Adipocyte (in vitro differentiated cells): ENCODE measurements around the gene TMEM109.

Experiments used
- DNase-seq: peaks from one replicate; pipeline ENCODE4 v3.0.0-alpha.2; 2015; ENCODE audit warnings: low read depth
- H3K27me3 ChIP-seq: replicated peaks from 2 replicates; pipeline ENCODE4 v1.7.0; 2013; ENCODE audit warnings: mild to moderate bottlenecking, low read length, moderate library complexity; ENCODE audit not compliant: control insufficient read depth, insufficient read depth
- H3K36me3 ChIP-seq: 2 replicates; pipeline ENCODE4 v1.7.0; 2013; ENCODE audit warnings: low read length, mild to moderate bottlenecking, moderate library complexity; ENCODE audit not compliant: control insufficient read depth, insufficient read depth, severe bottlenecking
- H3K4me1 ChIP-seq: 2 replicates; pipeline ENCODE4 v1.7.0; 2013; ENCODE audit warnings: mild to moderate bottlenecking, low read length, moderate library complexity; ENCODE audit not compliant: control insufficient read depth, insufficient read depth
- H3K4me3 ChIP-seq: 2 replicates; pipeline ENCODE4 v1.7.0; 2013; ENCODE audit warnings: mild to moderate bottlenecking, low read length, moderate library complexity
- H3K9ac ChIP-seq: 2 replicates; pipeline ENCODE4 v1.7.0; 2013; ENCODE audit warnings: mild to moderate bottlenecking, low read length, moderate library complexity
- H3K9me3 ChIP-seq: 2 replicates; pipeline ENCODE4 v1.7.0; 2013; ENCODE audit warnings: mild to moderate bottlenecking, low read length, moderate library complexity; ENCODE audit not compliant: control insufficient read depth

The TMEM109 gene

DNA sequence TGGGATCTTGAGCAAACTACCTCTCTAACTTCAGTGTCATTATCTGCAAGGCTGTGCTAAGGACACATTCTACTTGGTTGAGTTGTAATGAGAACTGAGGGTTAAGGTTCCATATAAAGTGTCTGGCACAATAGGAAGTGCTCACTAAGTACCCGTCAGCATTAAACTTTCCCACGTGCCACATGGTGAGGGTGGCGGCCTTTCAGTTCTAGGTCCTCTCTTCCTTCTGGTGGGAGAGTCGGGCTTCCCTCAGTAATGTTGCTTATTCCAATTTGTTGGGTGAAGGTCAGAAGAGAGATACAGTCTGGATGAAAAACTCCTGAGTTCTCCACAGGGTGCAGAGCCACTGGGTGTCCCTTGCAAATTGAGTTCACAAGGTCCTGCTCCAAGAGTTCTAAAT lies 52.9 kb downstream of the TMEM109 start:
- Histone ChIP-seq H3K9ac (no peak overlapping the region), H3K4me3 (no peak overlapping the region), H3K36me3 (no peaks in the 10 kb centered on the region), H3K27me3 (peaks cover 15% of the 10 kb centered on the region), H3K9me3 (peaks cover 12% of the 10 kb centered on the region), H3K4me1 (no peaks in the 10 kb centered on the region)
- no peak for DNase-seq

DNA sequence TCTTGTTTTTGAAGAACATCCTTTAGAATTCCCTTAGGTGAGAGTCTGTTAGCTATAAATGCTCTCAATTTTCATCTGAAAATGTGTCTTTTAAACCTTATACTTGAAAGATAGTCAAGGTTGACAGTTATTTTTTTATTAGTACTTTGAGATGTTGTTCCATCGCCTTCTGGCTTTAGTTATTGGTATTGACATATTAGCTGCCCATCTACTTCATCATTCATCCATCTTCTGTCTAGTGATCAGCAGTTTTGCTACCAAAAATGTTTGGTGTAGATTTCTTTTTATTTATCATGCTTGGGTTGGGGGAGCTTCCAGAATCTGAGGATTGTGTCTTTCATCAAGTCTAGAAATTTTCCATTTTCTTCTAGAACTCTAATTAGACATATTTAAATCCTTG lies 54.3 kb downstream of the TMEM109 start:
- H3K36me3 ChIP-seq: no peaks in the 10 kb centered on the region
- H3K4me3 ChIP-seq: no peak overlapping the region
- peaks cover 25% of the 10 kb centered on the region for H3K27me3 ChIP-seq
- no peak overlapping the region for H3K9ac ChIP-seq
- H3K4me1 ChIP-seq: no peaks in the 10 kb centered on the region
- peaks cover 12% of the 10 kb centered on the region for H3K9me3 ChIP-seq
- DNase-seq: no peak

DNA sequence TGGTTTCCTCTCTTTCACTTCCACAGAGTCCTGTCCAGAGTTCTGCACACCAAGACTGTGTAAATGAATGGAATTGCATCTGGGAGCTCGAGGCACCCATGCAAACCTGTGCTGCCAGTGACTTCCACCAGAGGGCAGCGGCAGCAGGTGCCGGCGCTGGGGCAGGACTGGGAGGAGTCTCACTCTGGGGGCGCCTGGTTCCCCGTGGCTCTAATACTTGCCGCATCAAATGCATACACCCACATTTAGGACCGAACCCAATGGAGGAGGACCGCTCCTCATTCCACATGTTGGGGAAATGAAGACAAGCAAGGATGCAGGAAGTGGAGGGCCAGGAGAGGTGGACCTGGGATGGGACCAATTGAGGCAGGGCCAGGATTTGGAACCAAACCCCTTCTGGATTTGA lies 56.4 kb downstream of the TMEM109 start:
- Histone ChIP-seq H3K9me3 (peaks cover 12% of the 10 kb centered on the region), H3K4me1 (no peaks in the 10 kb centered on the region), H3K27me3 (peaks cover 33% of the 10 kb centered on the region), H3K36me3 (no peaks in the 10 kb centered on the region), H3K9ac (no peak overlapping the region), H3K4me3 (no peak overlapping the region)
- DNase-seq: peak; percentile 56

DNA sequence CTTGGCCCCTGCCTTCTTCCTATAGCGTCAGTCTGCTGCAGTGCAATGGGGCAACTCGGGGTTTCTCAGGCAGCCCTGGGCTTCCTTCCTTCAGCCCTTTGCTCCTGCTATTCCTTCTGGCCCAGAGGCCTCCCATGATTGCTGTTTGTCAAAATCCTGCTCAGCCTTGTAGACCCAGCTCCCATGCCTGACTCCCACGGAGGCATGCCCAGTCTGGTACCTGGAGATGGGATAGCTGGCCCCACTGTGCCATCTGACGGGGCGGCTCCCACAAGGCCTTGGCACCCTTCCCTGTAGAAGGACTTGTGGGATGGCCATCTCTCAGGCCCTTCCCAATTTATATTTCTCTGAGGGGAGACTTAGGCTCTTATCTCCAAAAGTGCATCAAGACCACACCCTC lies 56.9 kb downstream of the TMEM109 start:
- peaks cover 12% of the 10 kb centered on the region for H3K9me3 ChIP-seq

DNA sequence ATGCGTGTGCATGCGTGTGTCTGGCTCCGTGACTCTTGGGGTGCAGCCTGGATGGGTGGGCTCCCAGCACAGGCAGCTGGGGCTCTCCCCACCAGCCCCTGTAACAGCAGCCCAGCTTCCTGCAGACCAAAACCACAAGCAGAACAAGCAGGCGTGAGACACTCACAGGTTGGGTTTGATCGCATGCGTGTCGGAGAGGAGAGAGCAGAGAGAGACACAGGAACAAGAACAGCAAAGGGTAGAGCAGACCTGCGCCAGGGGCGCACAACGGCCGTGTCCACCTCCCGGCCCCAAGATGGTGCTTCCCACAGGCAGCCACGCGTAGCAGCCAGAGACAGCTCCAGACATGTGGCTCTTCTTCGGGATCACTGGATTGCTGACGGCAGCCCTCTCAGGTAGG lies 57.6 kb downstream of the TMEM109 start, which contains the start of gene CD6:
Gene CD6 (plus strand): TSS at position 161 of the 400 bp plus-strand sequence. CDS start 186 bp downstream, at position 347.
- peaks cover 27% of the 10 kb centered on the region for H3K27me3 ChIP-seq
- H3K4me3 ChIP-seq: no peak within 1 kb of the TSS
- H3K4me1 ChIP-seq: no peaks in the 10 kb centered on the region
- no peak for DNase-seq
- no peak within 1 kb of the TSS for H3K9ac ChIP-seq
- H3K9me3 ChIP-seq: peaks cover 12% of the 10 kb centered on the region
- no peaks in the 10 kb centered on the region for H3K36me3 ChIP-seq

More for the DNA sequence above, 56.9 kb downstream of the TMEM109 start:
- H3K36me3 ChIP-seq: no peaks in the 10 kb centered on the region
- H3K4me1 ChIP-seq: no peaks in the 10 kb centered on the region
- peaks cover 33% of the 10 kb centered on the region for H3K27me3 ChIP-seq
- H3K9ac ChIP-seq: no peak overlapping the region
- H3K4me3 ChIP-seq: no peak overlapping the region
- no peak for DNase-seq

DNA sequence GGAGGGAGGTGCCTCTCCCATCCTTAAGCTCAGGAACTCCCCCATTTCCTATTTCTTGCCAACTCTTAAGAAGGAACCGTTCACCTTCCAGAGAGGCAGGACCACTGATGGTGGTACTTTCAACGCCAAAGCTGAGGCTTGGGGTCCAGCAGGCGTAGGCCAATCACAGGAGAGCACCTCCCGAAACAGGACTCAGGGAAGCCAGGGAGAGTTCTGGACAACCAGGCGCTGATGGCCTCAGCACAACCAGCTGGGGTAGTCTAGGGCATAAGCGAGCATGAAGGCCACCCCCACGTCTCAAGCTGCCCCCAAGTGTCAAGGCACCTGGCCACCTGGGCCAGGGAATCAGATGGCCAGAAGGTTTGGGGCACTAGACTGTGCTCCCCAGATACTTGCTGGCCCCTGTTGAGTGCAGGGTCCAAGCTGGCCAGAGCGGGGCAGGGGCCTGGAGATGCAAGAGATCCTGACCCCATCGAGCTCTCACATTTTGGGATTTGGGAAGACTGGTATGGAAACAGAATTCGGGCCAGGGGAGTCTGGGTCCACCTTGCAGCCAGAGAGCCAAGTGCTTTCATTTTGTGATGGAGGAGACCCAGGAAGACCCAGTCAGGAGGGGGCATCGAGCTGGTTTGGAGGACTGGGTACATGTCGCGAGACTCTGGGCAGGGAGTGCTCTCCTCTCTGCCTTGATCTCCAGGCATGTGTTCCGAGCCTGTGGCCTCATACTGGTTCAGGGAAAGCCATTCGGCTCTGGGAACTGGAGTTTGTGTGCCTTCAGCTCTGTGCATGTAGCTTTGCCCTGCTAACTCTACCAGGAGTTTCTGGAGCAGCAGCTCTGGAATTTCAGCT lies 58.4 kb downstream of the TMEM109 start:
- no peak for DNase-seq
- Histone ChIP-seq H3K4me1 (no peaks in the 10 kb centered on the region), H3K4me3 (no peak overlapping the region), H3K27me3 (peaks cover 30% of the 10 kb centered on the region), H3K36me3 (no peaks in the 10 kb centered on the region), H3K9ac (no peak overlapping the region), H3K9me3 (peaks cover 12% of the 10 kb centered on the region)
